ENCODE results near the gene HLF. TPM values are rescaled to one million over a fixed set of nuclear protein-coding genes. Genes with fewer than 3 reads are reported as not detected.
"Not testable (repeated sequence)": the region's sequence is repeated elsewhere in the genome, so short reads cannot be mapped to it uniquely, and the experiment has no call there.

The HLF gene
- polyA plus RNA-seq, 2 donors, result 6.4 to 12.7 TPM

DNA sequence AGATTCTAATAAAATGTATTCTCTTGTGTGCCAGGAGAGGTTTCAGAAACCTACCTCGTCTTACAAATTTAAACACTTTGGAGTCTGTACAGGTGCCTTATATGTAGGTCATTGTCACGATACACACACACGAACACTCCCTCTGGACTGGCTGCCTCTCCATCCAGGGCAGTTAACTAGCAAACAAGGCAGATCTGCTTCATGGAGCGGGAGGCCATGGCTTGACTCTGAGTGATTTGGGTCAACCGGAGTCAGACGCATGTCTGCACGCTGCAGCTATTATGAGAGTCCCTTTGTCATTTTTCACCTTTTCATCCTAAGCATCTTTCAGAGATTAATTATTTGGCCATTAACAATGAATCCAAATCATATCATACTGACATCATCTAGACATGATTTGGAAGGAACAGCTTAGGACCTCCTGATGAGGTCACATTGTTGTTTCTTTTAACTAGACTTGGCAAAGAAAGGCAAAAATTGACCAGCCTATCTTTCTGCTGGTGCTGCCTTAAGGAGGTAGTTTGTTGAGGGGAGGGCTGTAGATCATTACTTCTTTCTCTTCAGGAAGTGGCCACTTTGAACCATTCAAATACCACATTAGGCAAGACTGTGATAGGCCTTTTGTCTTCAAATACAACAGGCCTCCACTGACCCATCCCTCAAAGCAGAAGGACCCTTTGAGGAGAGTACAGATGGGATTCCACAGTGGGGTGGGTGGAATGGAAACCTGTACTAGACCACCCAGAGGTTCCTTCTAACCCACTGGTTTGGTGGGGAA is 58.9 kb downstream of the HLF start:
- no peak overlapping the region for H3K27ac ChIP-seq (ENCODE audit: low read depth in 2 of 2, low read length in 1 of 2)
- WGBS, 2 donors, result 97 to 98% methylated on average over 7 of the region's 7 CpGs
- H3K36me3 ChIP-seq (ENCODE audit: control insufficient read depth in 2 of 2, insufficient read depth in 2 of 2, low read length in 1 of 2), result no peaks in the 10 kb centered on the region
- H3K27me3 ChIP-seq (ENCODE audit: control insufficient read depth in 1 of 2, insufficient read depth in 2 of 2, low read length in 2 of 2), result no peaks in the 10 kb centered on the region
- H3K4me1 ChIP-seq (ENCODE audit: control insufficient read depth in 2 of 2, insufficient read depth in 2 of 2, low read length in 1 of 2), result peaks cover 0 to 9% of the 10 kb centered on the region in 2 donors
- no peaks in the 10 kb centered on the region for H3K9me3 ChIP-seq (ENCODE audit: control insufficient read depth in 2 of 2, insufficient read depth in 1 of 2, low read depth in 1 of 2, low read length in 1 of 2)
- no peak overlapping the region for H3K4me3 ChIP-seq (ENCODE audit: low read depth in 1 of 2, low read length in 2 of 2)

DNA sequence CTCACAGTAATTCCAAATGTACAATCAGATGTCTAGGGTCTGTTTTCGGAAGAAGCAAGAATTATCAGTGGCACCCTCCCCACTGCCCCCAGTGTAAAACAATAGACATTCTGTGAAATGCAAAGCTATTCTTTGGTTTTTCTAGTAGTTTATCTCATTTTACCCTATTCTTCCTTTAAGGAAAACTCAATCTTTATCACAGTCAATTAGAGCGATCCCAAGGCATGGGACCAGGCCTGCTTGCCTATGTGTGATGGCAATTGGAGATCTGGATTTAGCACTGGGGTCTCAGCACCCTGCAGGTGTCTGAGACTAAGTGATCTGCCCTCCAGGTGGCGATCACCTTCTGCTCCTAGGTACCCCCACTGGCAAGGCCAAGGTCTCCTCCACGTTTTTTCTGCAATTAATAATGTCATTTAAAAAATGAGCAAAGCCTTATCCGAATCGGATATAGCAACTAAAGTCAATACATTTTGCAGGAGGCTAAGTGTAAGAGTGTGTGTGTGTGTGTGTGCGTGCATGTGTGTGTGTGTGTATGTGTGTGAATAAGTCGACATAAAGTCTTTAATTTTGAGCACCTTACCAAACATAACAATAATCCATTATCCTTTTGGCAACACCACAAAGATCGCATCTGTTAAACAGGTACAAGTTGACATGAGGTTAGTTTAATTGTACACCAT is 59.7 kb downstream of the HLF start:
- no peaks in the 10 kb centered on the region for H3K27me3 ChIP-seq (ENCODE audit: control insufficient read depth in 1 of 2, insufficient read depth in 2 of 2, low read length in 2 of 2)

GRCh38 chr17:55325406-55325805 is 60.6 kb downstream of the HLF start:
- Histone ChIP-seq H3K36me3 (ENCODE audit: control insufficient read depth in 2 of 2, insufficient read depth in 2 of 2, low read length in 1 of 2) (no peaks in the 10 kb centered on the region), H3K27ac (ENCODE audit: low read depth in 2 of 2, low read length in 1 of 2) (no peak overlapping the region), H3K4me3 (ENCODE audit: low read depth in 1 of 2, low read length in 2 of 2) (no peak overlapping the region), H3K27me3 (ENCODE audit: control insufficient read depth in 1 of 2, insufficient read depth in 2 of 2, low read length in 2 of 2) (no peaks in the 10 kb centered on the region), H3K4me1 (ENCODE audit: control insufficient read depth in 2 of 2, insufficient read depth in 2 of 2, low read length in 1 of 2) (peaks cover 0 to 5% of the 10 kb centered on the region in 2 donors), H3K9me3 (ENCODE audit: control insufficient read depth in 2 of 2, insufficient read depth in 1 of 2, low read depth in 1 of 2, low read length in 1 of 2) (no peaks in the 10 kb centered on the region)
- WGBS, 2 donors, result 62 to 63% methylated on average over 2 of the region's 2 CpGs

More for the DNA sequence above, 59.7 kb downstream of the HLF start:
- peaks cover 0 to 5% of the 10 kb centered on the region in 2 donors for H3K4me1 ChIP-seq (ENCODE audit: control insufficient read depth in 2 of 2, insufficient read depth in 2 of 2, low read length in 1 of 2)
- no peaks in the 10 kb centered on the region for H3K36me3 ChIP-seq (ENCODE audit: control insufficient read depth in 2 of 2, insufficient read depth in 2 of 2, low read length in 1 of 2)
- 88 to 92% methylated on average over 9 of the region's 9 CpGs for WGBS, 2 donors
- no peak overlapping the region for H3K4me3 ChIP-seq (ENCODE audit: low read depth in 1 of 2, low read length in 2 of 2)
- H3K9me3 ChIP-seq (ENCODE audit: control insufficient read depth in 2 of 2, insufficient read depth in 1 of 2, low read depth in 1 of 2, low read length in 1 of 2), result no peaks in the 10 kb centered on the region
- H3K27ac ChIP-seq (ENCODE audit: low read depth in 2 of 2, low read length in 1 of 2), result no peak overlapping the region

DNA sequence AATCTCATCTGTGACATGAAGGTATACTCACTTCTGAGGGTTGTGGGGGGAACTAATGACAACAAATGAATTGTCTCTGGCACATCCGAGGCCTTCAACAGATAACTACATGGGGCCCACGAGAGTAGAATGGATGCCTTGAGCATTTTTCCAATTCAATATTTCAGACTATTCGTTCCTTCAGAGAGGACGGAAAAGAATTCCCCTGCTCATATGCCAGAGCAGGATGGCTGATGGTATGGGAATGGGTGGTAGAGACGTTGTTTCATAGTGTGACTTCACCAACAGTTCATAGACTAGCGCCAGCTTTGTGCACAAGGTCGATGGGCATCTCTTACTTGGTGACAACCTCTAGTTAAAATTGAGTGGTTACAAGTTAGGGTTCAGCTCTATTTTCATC is 61.3 kb downstream of the HLF start:
- Histone ChIP-seq H3K9me3 (ENCODE audit: control insufficient read depth in 2 of 2, insufficient read depth in 1 of 2, low read depth in 1 of 2, low read length in 1 of 2) (no peaks in the 10 kb centered on the region), H3K4me1 (ENCODE audit: control insufficient read depth in 2 of 2, insufficient read depth in 2 of 2, low read length in 1 of 2) (no peaks in the 10 kb centered on the region), H3K36me3 (ENCODE audit: control insufficient read depth in 2 of 2, insufficient read depth in 2 of 2, low read length in 1 of 2) (no peaks in the 10 kb centered on the region), H3K27ac (ENCODE audit: low read depth in 2 of 2, low read length in 1 of 2) (no peak overlapping the region), H3K4me3 (ENCODE audit: low read depth in 1 of 2, low read length in 2 of 2) (no peak overlapping the region), H3K27me3 (ENCODE audit: control insufficient read depth in 1 of 2, insufficient read depth in 2 of 2, low read length in 2 of 2) (no peaks in the 10 kb centered on the region)
- WGBS, 2 donors, result 91 to 93% methylated on average over 7 of the region's 7 CpGs

DNA sequence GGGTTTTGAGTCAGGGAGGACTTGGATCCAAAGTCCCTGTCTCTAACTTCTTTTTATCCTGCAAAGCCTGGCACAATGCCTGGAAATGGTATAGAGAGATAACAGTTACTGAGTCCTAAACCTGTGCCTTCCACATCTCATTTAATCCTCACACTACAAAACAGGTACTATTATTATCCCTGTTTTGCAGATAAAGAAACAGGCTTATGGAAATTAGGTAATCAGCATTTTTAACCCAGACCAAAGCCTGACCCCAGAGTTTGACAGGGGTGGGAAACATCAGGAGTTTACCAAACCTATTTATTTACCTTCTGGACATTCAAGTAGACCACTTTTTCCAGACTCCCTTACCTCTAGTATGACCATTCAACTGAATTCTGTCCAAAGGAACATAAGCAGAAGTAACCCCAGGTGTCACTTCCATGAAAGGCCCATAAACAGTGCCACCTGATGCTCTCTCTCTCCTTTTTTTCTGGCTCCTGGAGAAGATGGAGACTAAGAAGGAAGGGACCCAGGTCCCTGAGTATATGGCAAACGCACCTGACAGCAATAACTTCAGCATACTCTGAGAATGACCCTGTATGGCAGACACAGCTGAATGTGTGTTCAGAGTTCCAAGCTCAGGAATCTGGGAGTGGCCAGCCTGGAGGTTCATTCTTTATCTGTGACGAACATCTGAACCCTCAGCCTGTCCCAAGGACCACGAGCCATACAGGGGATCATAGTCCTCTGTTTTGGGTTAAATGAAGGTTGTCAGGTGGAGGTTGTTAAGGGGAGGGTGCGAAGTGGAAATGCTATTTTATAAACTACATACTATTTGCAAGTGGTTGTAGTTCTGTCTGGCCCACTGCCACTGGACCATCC is 62.7 kb downstream of the HLF start:
- Histone ChIP-seq H3K9me3 (ENCODE audit: control insufficient read depth in 2 of 2, insufficient read depth in 1 of 2, low read depth in 1 of 2, low read length in 1 of 2) (no peaks in the 10 kb centered on the region), H3K27me3 (ENCODE audit: control insufficient read depth in 1 of 2, insufficient read depth in 2 of 2, low read length in 2 of 2) (no peaks in the 10 kb centered on the region), H3K27ac (ENCODE audit: low read depth in 2 of 2, low read length in 1 of 2) (no peak overlapping the region), H3K4me3 (ENCODE audit: low read depth in 1 of 2, low read length in 2 of 2) (no peak overlapping the region), H3K36me3 (ENCODE audit: control insufficient read depth in 2 of 2, insufficient read depth in 2 of 2, low read length in 1 of 2) (no peaks in the 10 kb centered on the region), H3K4me1 (ENCODE audit: control insufficient read depth in 2 of 2, insufficient read depth in 2 of 2, low read length in 1 of 2) (no peaks in the 10 kb centered on the region)
- WGBS, 2 donors, result 52 to 54% methylated on average over 4 of the region's 4 CpGs

DNA sequence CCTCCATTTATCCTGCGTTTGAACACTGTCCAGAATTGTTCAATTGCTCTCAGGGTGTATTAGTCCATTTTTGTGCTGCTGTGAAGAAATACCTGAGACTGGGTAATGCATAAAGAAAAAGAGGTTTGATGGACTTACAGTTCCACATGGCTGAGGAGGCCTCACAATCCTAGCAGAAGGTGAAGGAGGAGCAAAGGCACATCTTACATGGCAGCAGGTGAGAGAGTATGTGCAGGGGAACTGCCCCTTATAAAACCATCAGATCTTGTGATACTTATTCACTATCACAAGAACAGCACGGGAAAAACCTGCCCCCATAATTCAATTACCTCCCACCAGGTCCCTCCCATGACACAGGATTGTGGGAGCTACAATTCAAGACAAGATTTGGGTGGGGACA is 63.8 kb downstream of the HLF start:
- not testable (repeated sequence) for H3K27me3 ChIP-seq (ENCODE audit: control insufficient read depth in 1 of 2, insufficient read depth in 2 of 2, low read length in 2 of 2); H3K4me1 ChIP-seq (ENCODE audit: control insufficient read depth in 2 of 2, insufficient read depth in 2 of 2, low read length in 1 of 2); H3K9me3 ChIP-seq (ENCODE audit: control insufficient read depth in 2 of 2, insufficient read depth in 1 of 2, low read depth in 1 of 2, low read length in 1 of 2); H3K4me3 ChIP-seq (ENCODE audit: low read depth in 1 of 2, low read length in 2 of 2); H3K27ac ChIP-seq (ENCODE audit: low read depth in 2 of 2, low read length in 1 of 2); H3K36me3 ChIP-seq (ENCODE audit: control insufficient read depth in 2 of 2, insufficient read depth in 2 of 2, low read length in 1 of 2)
- 81 to 84% methylated on average over 2 of the region's 2 CpGs for WGBS, 2 donors

DNA sequence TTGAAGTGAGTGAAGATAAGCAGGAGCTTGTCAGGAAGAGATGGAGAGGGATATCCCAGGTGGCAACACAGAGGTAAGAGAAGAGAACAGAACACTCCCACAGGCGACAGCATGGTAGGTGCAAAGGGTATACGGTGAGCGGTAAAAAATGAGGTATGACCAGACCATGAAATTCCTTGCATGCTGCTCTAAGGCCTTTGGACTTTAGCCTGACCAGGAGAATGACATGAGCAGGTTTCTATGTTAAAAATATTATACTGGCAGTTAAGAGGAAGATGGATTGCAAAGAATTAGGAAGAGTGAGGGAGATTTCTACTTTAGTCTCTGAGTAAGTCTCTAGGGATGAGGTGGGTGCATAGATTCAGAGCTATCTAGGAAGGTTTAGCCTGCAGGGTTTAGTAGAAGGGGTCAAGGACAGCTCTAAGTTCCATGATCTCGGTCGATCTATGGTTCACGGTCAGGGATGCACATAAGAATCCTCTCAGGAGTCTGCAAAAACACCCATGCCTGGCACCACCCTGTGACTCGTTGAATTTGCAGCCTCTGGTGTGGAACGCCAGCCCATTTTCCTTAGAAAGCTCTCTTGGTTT is 65.7 kb downstream of the HLF start:
- Histone ChIP-seq H3K36me3 (ENCODE audit: control insufficient read depth in 2 of 2, insufficient read depth in 2 of 2, low read length in 1 of 2) (no peaks in the 10 kb centered on the region), H3K27ac (ENCODE audit: low read depth in 2 of 2, low read length in 1 of 2) (no peak overlapping the region), H3K4me1 (ENCODE audit: control insufficient read depth in 2 of 2, insufficient read depth in 2 of 2, low read length in 1 of 2) (no peaks in the 10 kb centered on the region), H3K4me3 (ENCODE audit: low read depth in 1 of 2, low read length in 2 of 2) (no peak overlapping the region), H3K27me3 (ENCODE audit: control insufficient read depth in 1 of 2, insufficient read depth in 2 of 2, low read length in 2 of 2) (no peaks in the 10 kb centered on the region), H3K9me3 (ENCODE audit: control insufficient read depth in 2 of 2, insufficient read depth in 1 of 2, low read depth in 1 of 2, low read length in 1 of 2) (no peaks in the 10 kb centered on the region)
- 88 to 93% methylated on average over 8 of the region's 8 CpGs for WGBS, 2 donors

- Histone ChIP-seq H3K4me3 (ENCODE audit: low read depth in 1 of 2, low read length in 2 of 2) (no peak overlapping the region), H3K4me1 (ENCODE audit: control insufficient read depth in 2 of 2, insufficient read depth in 2 of 2, low read length in 1 of 2) (no peaks in the 10 kb centered on the region), H3K27me3 (ENCODE audit: control insufficient read depth in 1 of 2, insufficient read depth in 2 of 2, low read length in 2 of 2) (no peaks in the 10 kb centered on the region), H3K27ac (ENCODE audit: low read depth in 2 of 2, low read length in 1 of 2) (no peak overlapping the region), H3K9me3 (ENCODE audit: control insufficient read depth in 2 of 2, insufficient read depth in 1 of 2, low read depth in 1 of 2, low read length in 1 of 2) (no peaks in the 10 kb centered on the region), H3K36me3 (ENCODE audit: control insufficient read depth in 2 of 2, insufficient read depth in 2 of 2, low read length in 1 of 2) (no peaks in the 10 kb centered on the region)
- 89 to 90% methylated on average over 15 of the region's 15 CpGs for WGBS, 2 donors
Observed at GRCh38 chr17:55332296-55333041, 67.7 kb downstream of the HLF start.

GRCh38 chr17:55334285-55334684 is 69.5 kb downstream of the HLF start:
- Histone ChIP-seq H3K9me3 (ENCODE audit: control insufficient read depth in 2 of 2, insufficient read depth in 1 of 2, low read depth in 1 of 2, low read length in 1 of 2) (no peaks in the 10 kb centered on the region), H3K27ac (ENCODE audit: low read depth in 2 of 2, low read length in 1 of 2) (no peak overlapping the region), H3K27me3 (ENCODE audit: control insufficient read depth in 1 of 2, insufficient read depth in 2 of 2, low read length in 2 of 2) (no peaks in the 10 kb centered on the region), H3K4me1 (ENCODE audit: control insufficient read depth in 2 of 2, insufficient read depth in 2 of 2, low read length in 1 of 2) (no peaks in the 10 kb centered on the region), H3K36me3 (ENCODE audit: control insufficient read depth in 2 of 2, insufficient read depth in 2 of 2, low read length in 1 of 2) (no peaks in the 10 kb centered on the region), H3K4me3 (ENCODE audit: low read depth in 1 of 2, low read length in 2 of 2) (no peak overlapping the region)
- WGBS, 2 donors, result 59 to 67% methylated on average over 4 of the region's 4 CpGs

Data from esophagus (tissue), 2 donors.